ENCODE data around the gene KCNAB1.
"Not testable (repeated sequence)": the region's sequence is repeated elsewhere in the genome, so short reads cannot be mapped to it uniquely, and the experiment has no call there.

Gene KCNAB1

GRCh38 chr3:156176048-156176447 lies 55.7 kb downstream of the KCNAB1 start:
- no peak for DNase-seq (ENCODE audit: low read depth)

- DNase-seq (ENCODE audit: low read depth): no peak
Measured at GRCh38 chr3:156176629-156177210, 56.3 kb downstream of the KCNAB1 start.

DNA sequence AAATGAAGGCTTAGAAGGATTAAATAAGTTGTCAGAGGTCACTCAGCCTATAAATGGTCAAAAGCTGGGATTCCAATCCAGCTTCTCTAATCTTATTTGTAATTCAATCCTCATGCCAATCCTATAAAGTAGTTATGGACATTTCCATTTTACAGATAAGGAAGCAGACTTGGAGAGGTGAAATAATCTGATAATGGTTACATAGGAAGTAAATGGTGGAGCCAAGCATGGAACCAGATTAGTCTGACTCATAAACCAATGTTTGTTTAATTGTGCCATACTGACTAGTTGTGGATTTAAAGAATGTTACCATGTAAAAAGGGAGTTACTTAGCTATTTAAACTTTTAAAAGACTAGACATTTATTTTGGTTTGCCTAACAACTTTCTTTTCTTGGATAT lies 59.7 kb downstream of the KCNAB1 start:
- peak; percentile 36 for DNase-seq (ENCODE audit: low read depth)

DNA sequence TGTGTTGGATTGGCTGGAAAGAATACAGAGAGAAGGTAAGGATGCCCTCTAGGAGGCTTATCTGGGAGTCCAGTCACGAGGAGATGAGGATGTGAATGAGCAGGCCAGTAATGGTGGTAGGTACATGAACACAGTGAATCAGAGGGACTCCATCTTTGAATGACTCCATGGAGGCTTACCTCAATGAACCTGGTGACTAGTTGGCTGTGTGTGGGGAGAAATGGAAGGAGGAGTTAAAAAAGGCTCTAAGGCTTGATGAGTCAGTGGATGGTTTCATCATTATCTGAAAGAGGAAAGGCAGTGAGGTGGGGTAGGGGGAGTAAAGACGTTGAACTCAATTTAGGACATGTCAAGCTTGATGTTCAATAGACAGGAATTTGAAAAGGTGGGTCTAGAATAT lies 61.1 kb downstream of the KCNAB1 start:
- DNase-seq (ENCODE audit: low read depth): no peak

GRCh38 chr3:156183396-156183795 lies 63.0 kb downstream of the KCNAB1 start:
- no peak for DNase-seq (ENCODE audit: low read depth)

- no peak for DNase-seq (ENCODE audit: low read depth)
Measured at GRCh38 chr3:156184156-156184555, 63.8 kb downstream of the KCNAB1 start.

- DNase-seq (ENCODE audit: low read depth): no peak
Measured at GRCh38 chr3:156187146-156187769, 66.9 kb downstream of the KCNAB1 start.

GRCh38 chr3:156188757-156189156 lies 68.4 kb downstream of the KCNAB1 start:
- no peak for DNase-seq (ENCODE audit: low read depth)

DNA sequence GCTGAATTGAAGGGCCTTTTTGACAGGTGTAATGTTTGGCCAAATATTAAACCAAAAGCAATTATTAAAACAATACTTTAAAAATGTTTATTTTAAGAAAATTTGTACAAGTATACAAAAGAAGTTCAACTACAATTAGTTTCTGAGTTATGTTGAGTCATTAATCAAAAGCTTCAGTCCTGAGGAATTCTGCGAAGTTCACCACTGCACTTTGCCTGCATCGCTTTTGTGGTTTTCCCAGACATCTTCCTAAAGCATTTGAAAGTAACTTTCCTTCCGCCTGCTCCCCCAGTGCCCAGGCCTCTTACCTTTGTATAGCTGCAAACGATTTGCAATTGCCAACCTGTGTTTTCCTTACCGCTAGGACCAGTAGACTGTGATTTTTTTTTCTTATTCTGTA lies 69.5 kb downstream of the KCNAB1 start:
- DNase-seq (ENCODE audit: low read depth): no peak

DNA sequence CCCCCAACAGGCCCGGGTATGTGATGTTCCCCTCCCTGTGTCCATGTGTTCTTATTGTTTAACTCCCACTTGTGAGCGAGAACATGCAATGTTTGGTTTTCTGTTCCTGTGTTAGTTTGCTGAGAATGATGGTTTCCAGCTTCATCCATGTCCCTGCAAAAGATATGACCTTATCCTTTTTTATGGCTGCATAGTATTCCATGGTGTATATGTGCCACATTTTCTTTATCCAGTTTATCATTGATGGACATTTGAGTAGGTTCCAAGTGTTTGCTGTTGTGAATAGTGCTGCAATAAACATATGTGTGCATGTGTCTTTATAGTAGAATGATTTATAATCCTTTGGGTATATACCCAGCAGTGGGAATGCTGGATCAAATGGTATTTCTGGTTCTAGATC lies 74.6 kb downstream of the KCNAB1 start:
- not testable (repeated sequence) for DNase-seq (ENCODE audit: low read depth)

- DNase-seq (ENCODE audit: low read depth): not testable (repeated sequence)
Measured at GRCh38 chr3:156197152-156197551, 76.8 kb downstream of the KCNAB1 start.

DNA sequence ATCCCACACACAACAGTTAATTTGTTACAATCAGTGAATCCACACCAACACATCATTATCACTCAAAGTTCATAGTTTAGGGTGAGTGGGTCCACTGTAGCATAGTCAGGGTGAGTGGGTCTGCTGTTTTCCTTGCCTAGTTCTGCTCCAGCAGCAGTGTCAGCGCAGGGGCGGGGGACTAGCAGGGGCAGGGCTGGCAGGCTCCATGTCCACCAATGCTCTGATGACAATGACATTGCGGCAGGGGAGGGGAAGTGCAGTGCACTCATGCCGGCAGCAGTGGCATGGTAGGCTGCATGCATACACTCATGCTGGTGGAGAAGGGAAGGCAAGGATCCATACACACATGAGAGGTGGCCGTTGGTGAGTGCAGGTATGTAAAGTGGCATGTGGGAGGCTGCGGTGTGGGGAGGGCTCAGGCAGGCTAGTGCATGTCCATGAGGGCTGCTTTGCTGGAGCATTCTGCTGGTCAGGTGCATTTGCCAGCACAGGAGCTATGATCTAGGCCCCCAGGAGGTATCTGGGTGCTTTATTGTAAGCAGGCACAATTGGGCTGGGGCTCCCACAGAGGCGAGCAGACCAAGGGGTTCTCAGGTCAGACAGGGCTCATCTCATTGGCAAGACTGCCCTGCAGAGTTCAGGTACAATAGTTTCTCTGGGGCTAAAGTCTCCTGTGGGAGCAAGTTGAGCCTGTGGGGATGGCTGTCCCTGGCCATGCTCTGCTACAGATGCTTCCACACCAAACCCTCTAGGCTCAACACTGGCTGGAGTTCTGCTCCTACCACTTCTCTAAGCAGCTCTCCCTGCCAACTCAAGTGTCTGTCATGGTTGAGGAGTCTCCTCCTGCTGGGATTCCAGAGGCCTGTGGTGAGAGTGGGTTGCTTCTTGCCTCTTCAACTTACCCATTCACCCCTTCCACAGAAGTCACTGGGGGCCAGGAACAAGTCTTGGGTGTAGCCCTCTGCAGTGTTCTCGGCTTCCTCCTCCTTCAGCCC lies 81.3 kb downstream of the KCNAB1 start:
- DNase-seq (ENCODE audit: low read depth): no peak

- no peak for DNase-seq (ENCODE audit: low read depth)
Measured at GRCh38 chr3:156206157-156206556, 85.8 kb downstream of the KCNAB1 start.

GRCh38 chr3:156207802-156208685 lies 87.7 kb downstream of the KCNAB1 start:
- no peak for DNase-seq (ENCODE audit: low read depth)

GRCh38 chr3:156209631-156210335 lies 89.4 kb downstream of the KCNAB1 start:
- DNase-seq (ENCODE audit: low read depth): no peak

DNA sequence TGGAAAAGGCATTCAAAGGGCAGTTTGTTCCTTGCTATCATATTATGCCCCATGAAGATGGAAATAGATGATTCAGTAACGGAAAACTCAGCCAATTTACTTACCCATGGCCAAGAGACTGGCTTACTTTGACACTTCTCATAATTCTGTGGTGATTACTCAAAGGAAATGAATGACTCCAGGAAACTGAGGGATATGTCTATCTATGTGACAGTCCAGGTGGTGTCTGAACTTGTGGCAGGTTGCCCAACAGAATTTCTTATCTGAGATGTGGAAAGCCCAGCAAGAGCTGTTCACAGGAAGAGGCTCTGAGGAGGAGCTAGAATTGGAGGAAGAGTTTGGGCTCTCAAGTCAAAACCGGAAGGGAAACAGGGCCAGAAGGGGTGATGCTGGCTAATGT lies 91.2 kb downstream of the KCNAB1 start:
- DNase-seq (ENCODE audit: low read depth): no peak

GRCh38 chr3:156214676-156215075 lies 94.3 kb downstream of the KCNAB1 start:
- DNase-seq (ENCODE audit: low read depth): no peak

DNA sequence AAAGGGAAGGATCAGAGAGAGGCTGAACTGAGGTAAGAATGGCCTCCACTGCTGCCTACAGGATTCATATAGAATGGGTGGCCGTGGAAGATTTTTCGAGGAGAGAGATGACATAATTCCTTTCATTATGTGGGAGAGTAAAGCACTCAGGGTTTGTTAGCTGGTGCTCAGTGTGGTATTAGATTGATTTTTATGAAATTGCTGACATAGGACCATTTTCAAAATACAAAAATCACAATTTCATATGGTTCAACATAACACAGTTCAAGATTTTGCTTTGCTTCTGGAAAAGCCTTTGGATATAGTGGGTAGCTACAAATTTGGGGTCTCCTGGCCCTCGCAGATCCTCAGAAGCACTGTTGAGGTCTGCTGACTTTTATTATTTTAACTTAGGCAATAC lies 95.4 kb downstream of the KCNAB1 start:
- no peak for DNase-seq (ENCODE audit: low read depth)

DNA sequence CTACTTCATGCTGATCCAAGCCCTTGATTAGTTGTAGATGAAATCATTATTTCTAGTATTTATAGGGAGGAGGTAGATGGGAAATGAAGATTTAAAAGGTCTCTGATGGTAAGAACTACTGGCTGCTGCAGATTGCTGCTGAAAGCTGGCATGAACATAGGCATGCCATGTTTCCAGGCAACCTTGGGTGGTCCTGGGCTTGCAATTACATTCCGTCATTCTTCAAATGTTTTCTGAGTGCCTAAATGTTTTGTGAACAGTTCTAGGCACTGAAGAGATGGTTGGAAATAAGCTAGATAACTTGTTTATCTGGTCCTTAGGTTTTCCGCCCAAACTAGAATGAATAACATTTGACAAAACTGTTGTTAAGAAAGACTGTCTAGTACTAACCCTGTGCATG lies 95.8 kb downstream of the KCNAB1 start:
- no peak for DNase-seq (ENCODE audit: low read depth)

DNA sequence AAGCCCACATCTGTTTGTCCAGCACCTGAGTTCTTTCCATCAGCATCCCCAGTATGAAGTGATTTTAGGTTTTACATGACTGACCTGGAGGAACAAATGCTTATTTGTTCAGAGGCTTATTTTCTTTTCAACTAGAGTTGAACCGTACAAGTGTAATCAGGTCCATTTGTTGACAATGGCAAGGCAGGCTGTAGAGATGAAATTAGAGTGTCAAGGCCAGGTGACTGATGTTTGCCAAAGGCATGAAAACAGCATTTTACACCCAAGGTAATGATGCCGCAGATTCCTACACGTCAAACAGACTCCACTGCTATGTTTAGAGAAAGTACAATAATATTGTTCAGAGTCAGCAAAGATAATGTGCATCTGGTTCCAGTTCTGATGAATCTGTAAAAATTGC lies 96.5 kb downstream of the KCNAB1 start:
- no peak for DNase-seq (ENCODE audit: low read depth)

- DNase-seq (ENCODE audit: low read depth): peak; percentile 11
Measured at GRCh38 chr3:156217674-156218352, 97.4 kb downstream of the KCNAB1 start.
